B cell (primary cell): ENCODE data around the gene SARM1.

ENCODE experiments used
- EZH2 ChIP-seq: IDR thresholded peaks from 2 replicates; pipeline ENCODE4 v1.6.1; 2012; ENCODE audit warnings: borderline replicate concordance, low read depth, mild to moderate bottlenecking, moderate library complexity, low read length; ENCODE audit not compliant: insufficient read depth, poor library complexity, severe bottlenecking
- TF ChIP-seq, protein P1 (sequence below): fragments of 200-600 bp; IDR thresholded peaks from one replicate; pipeline ENCODE4 v1.8.0; 2022; ENCODE audit warnings: antibody characterized with exemption, mild to moderate bottlenecking

DNA sequence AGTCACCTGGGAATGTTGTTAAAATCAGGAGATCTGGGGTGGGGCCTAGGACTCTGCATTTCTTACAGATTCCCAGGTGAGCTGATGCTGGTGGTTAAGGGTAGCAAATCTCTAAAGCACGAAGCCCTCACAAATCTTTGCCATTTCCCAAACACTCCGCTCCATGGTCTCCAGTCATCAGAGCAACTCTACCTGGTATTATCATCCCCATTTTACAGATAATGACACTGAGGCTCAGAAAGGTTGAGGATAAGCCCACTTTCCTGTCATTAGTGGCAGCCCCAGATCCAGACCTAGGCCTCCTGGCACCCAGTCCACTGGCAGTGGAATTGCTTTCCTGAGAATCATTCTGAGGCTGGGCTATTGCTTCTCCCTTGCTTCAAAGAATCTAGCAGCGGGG, 25.8 kb downstream of the SARM1 start:
- TF ChIP-seq, protein P1, sequence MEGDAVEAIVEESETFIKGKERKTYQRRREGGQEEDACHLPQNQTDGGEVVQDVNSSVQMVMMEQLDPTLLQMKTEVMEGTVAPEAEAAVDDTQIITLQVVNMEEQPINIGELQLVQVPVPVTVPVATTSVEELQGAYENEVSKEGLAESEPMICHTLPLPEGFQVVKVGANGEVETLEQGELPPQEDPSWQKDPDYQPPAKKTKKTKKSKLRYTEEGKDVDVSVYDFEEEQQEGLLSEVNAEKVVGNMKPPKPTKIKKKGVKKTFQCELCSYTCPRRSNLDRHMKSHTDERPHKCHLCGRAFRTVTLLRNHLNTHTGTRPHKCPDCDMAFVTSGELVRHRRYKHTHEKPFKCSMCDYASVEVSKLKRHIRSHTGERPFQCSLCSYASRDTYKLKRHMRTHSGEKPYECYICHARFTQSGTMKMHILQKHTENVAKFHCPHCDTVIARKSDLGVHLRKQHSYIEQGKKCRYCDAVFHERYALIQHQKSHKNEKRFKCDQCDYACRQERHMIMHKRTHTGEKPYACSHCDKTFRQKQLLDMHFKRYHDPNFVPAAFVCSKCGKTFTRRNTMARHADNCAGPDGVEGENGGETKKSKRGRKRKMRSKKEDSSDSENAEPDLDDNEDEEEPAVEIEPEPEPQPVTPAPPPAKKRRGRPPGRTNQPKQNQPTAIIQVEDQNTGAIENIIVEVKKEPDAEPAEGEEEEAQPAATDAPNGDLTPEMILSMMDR = no peak
- no peak for TF ChIP-seq EZH2
